ENCODE results near the gene VWC2L. TPM values are rescaled to one million over a fixed set of nuclear protein-coding genes. Genes with fewer than 3 reads are reported as not detected.

Gene VWC2L
- total RNA-seq, 4 donors from 2014 or later = not detected

GRCh38 chr2:214376618-214377285 lies 34.1 kb upstream of the VWC2L start:
- in situ Hi-C loops (cut with MboI; ENCODE audit: low sequenced_read_pairs in 4 of 4) = no loop called here

GRCh38 chr2:214377286-214377624 lies 33.6 kb upstream of the VWC2L start:
- in situ Hi-C loops (cut with MboI; ENCODE audit: low sequenced_read_pairs in 4 of 4) = no loop called here
- Histone ChIP-seq H3K4me1 (peaks cover 5 to 6% of the 10 kb centered on the region in 2 donors), H3K27ac (no peak overlapping the region), H3K4me3 (no peak overlapping the region), H3K36me3 (no peaks in the 10 kb centered on the region), H3K9me3 (no peaks in the 10 kb centered on the region), H3K27me3 (no peaks in the 10 kb centered on the region)
- intact Hi-C loops (cut with DNase I; ENCODE audit: low total_unique reads) = no loop called here
- ATAC-seq (no peak), DNase-seq (no peak)
- no peak for TF ChIP-seq CTCF (IDR thresholded peaks at IDR 0.05 in 4 of 5, conservative IDR thresholded peaks at IDR 0.05 in 1 of 5)
- no peak for TF ChIP-seq POLR2A (IDR thresholded peaks at IDR 0.05)

More at GRCh38 chr2:214376618-214377285, 34.1 kb upstream of the VWC2L start:
- ATAC-seq (no peak), DNase-seq (no peak)
- TF ChIP-seq POLR2A (IDR thresholded peaks at IDR 0.05) (no peak), CTCF (IDR thresholded peaks at IDR 0.05 in 4 of 5, conservative IDR thresholded peaks at IDR 0.05 in 1 of 5) (no peak)
- peaks cover 5 to 6% of the 10 kb centered on the region in 2 donors for H3K4me1 ChIP-seq
- H3K9me3 ChIP-seq = no peaks in the 10 kb centered on the region
- no peak overlapping the region for H3K27ac ChIP-seq
- intact Hi-C loops (cut with DNase I; ENCODE audit: low total_unique reads) = no loop called here
- H3K4me3 ChIP-seq = no peak overlapping the region
- no peaks in the 10 kb centered on the region for H3K27me3 ChIP-seq
- no peaks in the 10 kb centered on the region for H3K36me3 ChIP-seq

- in situ Hi-C loops (cut with MboI; ENCODE audit: low sequenced_read_pairs in 4 of 4) = no loop called here
- no peaks in the 10 kb centered on the region for H3K27me3 ChIP-seq
- no peak for ATAC-seq
These were observed 32.3 kb upstream of the VWC2L start for GRCh38 chr2:214378455-214379103.

GRCh38 chr2:214379227-214379626 lies 31.6 kb upstream of the VWC2L start:
- peaks cover 5 to 6% of the 10 kb centered on the region in 2 donors for H3K4me1 ChIP-seq
- no peak for DNase-seq
- no peak for ATAC-seq
- no peak overlapping the region for H3K4me3 ChIP-seq
- no peaks in the 10 kb centered on the region for H3K36me3 ChIP-seq
- in situ Hi-C loops (cut with MboI; ENCODE audit: low sequenced_read_pairs in 4 of 4) (no loop called here), intact Hi-C loops (cut with DNase I; ENCODE audit: low total_unique reads) (no loop called here)
- no peak for TF ChIP-seq POLR2A (IDR thresholded peaks at IDR 0.05)
- no peaks in the 10 kb centered on the region for H3K27me3 ChIP-seq
- no peaks in the 10 kb centered on the region for H3K9me3 ChIP-seq
- no peak overlapping the region for H3K27ac ChIP-seq

More at GRCh38 chr2:214378455-214379103, 32.3 kb upstream of the VWC2L start:
- intact Hi-C loops (cut with DNase I; ENCODE audit: low total_unique reads) = no loop called here
- Histone ChIP-seq H3K36me3 (no peaks in the 10 kb centered on the region), H3K27ac (no peak overlapping the region), H3K4me1 (peaks cover 5 to 6% of the 10 kb centered on the region in 2 donors), H3K4me3 (no peak overlapping the region), H3K9me3 (no peaks in the 10 kb centered on the region)
- TF ChIP-seq CTCF (IDR thresholded peaks at IDR 0.05 in 4 of 5, conservative IDR thresholded peaks at IDR 0.05 in 1 of 5) = no peak
- no peak for TF ChIP-seq POLR2A (IDR thresholded peaks at IDR 0.05)
- DNase-seq = no peak

GRCh38 chr2:214380681-214381080 lies 30.2 kb upstream of the VWC2L start:
- in situ Hi-C loops (cut with MboI; ENCODE audit: low sequenced_read_pairs in 4 of 4) (no loop called here), intact Hi-C loops (cut with DNase I; ENCODE audit: low total_unique reads) (no loop called here)
- Histone ChIP-seq H3K4me3 (no peak overlapping the region), H3K4me1 (peaks cover 5 to 6% of the 10 kb centered on the region in 2 donors), H3K27ac (no peak overlapping the region), H3K27me3 (no peaks in the 10 kb centered on the region), H3K9me3 (no peaks in the 10 kb centered on the region), H3K36me3 (no peaks in the 10 kb centered on the region)
- DNase-seq (no peak), ATAC-seq (no peak)
- TF ChIP-seq CTCF (IDR thresholded peaks at IDR 0.05 in 4 of 5, conservative IDR thresholded peaks at IDR 0.05 in 1 of 5) (no peak), POLR2A (IDR thresholded peaks at IDR 0.05) (no peak)
